ENCODE measurements around the gene WFDC9.
"Not testable (repeated sequence)": the region's sequence is repeated elsewhere in the genome, so short reads cannot be mapped to it uniquely, and the experiment has no call there.

The WFDC9 gene

GRCh38 chr20:45646875-45647274 is 15.8 kb upstream of the WFDC9 start:
- no peak for DNase-seq (ENCODE audit: low read depth)
- H3K4me3 ChIP-seq (ENCODE audit: low read depth, low read length): no peak overlapping the region
- TF ChIP-seq, protein P1, sequence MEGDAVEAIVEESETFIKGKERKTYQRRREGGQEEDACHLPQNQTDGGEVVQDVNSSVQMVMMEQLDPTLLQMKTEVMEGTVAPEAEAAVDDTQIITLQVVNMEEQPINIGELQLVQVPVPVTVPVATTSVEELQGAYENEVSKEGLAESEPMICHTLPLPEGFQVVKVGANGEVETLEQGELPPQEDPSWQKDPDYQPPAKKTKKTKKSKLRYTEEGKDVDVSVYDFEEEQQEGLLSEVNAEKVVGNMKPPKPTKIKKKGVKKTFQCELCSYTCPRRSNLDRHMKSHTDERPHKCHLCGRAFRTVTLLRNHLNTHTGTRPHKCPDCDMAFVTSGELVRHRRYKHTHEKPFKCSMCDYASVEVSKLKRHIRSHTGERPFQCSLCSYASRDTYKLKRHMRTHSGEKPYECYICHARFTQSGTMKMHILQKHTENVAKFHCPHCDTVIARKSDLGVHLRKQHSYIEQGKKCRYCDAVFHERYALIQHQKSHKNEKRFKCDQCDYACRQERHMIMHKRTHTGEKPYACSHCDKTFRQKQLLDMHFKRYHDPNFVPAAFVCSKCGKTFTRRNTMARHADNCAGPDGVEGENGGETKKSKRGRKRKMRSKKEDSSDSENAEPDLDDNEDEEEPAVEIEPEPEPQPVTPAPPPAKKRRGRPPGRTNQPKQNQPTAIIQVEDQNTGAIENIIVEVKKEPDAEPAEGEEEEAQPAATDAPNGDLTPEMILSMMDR (IDR thresholded peaks at IDR 0.05; ENCODE audit: low read depth, low read length, missing control alignments): no peak

- DNase-seq (ENCODE audit: low read depth); H3K4me3 ChIP-seq (ENCODE audit: low read depth, low read length): not testable (repeated sequence)
Observed at GRCh38 chr20:45645869-45646268, 14.8 kb upstream of the WFDC9 start.

GRCh38 chr20:45641076-45641475 is 10.0 kb upstream of the WFDC9 start:
- H3K4me3 ChIP-seq (ENCODE audit: low read depth, low read length); DNase-seq (ENCODE audit: low read depth): not testable (repeated sequence)

- TF ChIP-seq, protein P1 (IDR thresholded peaks at IDR 0.05; ENCODE audit: low read depth, low read length, missing control alignments): no peak
- no peak for DNase-seq (ENCODE audit: low read depth)
- no peak overlapping the region for H3K4me3 ChIP-seq (ENCODE audit: low read depth, low read length)
Observed at GRCh38 chr20:45639687-45640086, 8.6 kb upstream of the WFDC9 start.

DNA sequence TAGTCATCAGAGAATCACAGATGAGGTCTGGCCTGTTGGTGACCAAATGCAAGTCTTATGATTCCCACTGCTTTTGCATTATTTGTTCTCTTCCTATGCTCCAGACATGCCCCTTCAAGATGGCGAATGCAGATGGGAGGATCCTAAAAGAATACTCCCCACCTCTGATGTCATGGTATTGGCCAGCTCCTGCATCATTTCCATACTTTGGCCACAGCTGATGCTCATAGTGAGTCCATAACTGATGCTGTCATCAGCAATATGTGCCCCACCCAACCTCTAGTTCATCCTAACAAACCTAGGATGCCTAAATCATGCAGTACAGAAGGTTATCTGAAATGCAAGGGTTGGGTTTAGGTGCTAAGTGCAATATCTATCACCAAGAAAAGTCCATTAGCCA is 5.4 kb upstream of the WFDC9 start:
- no peak overlapping the region for H3K4me3 ChIP-seq (ENCODE audit: low read depth, low read length)
- DNase-seq (ENCODE audit: low read depth): no peak
- TF ChIP-seq, protein P1 (IDR thresholded peaks at IDR 0.05; ENCODE audit: low read depth, low read length, missing control alignments): no peak

GRCh38 chr20:45630371-45630770 is 713 bp downstream of the WFDC9 start:
- TF ChIP-seq, protein P1 (IDR thresholded peaks at IDR 0.05; ENCODE audit: low read depth, low read length, missing control alignments): no peak
- no peak overlapping the region for H3K4me3 ChIP-seq (ENCODE audit: low read depth, low read length)
- no peak for DNase-seq (ENCODE audit: low read depth)

- TF ChIP-seq, protein P1 (IDR thresholded peaks at IDR 0.05; ENCODE audit: low read depth, low read length, missing control alignments): peak; percentile 95
- H3K4me3 ChIP-seq (ENCODE audit: low read depth, low read length): no peak within 1 kb of the TSS
- no peak for DNase-seq (ENCODE audit: low read depth)
Observed at GRCh38 chr20:45629496-45630100, 1.5 kb downstream of the WFDC9 start, which contains the start of gene WFDC10A. Gene WFDC10A, plus strand, starts transcription at chr20:45629739. Its CDS starts 75 bp downstream, at chr20:45629814.

DNA sequence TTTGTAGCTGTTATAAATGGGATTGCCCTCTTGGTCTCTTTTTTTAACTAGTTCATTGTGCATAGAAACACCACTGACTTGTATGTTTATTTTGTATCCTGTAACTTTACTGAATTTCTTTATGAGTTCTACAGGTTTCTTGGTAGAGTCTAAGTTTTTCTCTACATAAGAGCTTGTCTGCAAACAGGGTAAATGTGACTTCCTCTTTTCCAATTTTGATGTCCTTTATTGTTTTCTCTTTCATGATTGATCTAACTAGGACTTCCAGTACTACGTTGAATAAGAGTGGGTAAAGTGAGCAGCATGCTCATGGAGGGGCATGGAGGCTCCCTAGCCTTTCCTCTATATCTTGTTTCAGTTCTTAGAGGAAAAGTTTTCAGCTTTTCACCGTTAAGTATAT is 4.5 kb downstream of the WFDC9 start:
- no peak for DNase-seq (ENCODE audit: low read depth)
- TF ChIP-seq, protein P1 (IDR thresholded peaks at IDR 0.05; ENCODE audit: low read depth, low read length, missing control alignments): no peak
- H3K4me3 ChIP-seq (ENCODE audit: low read depth, low read length): no peak overlapping the region

All from GM12864 (cell line).